HEK293 (cell line): ENCODE measurements around the gene CASP6.
A peak's percentile ranks its signal among the peaks of the same experiment; 100 is the strongest.

Experiments used
- CTCF ChIA-PET: fragments of 350-600 bp; formaldehyde crosslinking; extraction: SDS; loops from one replicate; lab custom pipeline; 2021; ENCODE audit warnings: antibody characterized with exemption; lab: Yijun Ruan, JAX
- POLR2A ChIA-PET: fragments of 300-600 bp; formaldehyde crosslinking; extraction: SDS; loops from one replicate; lab custom pipeline; 2020; ENCODE audit warnings: antibody characterized with exemption, inconsistent platforms; lab: Yijun Ruan, JAX
- H3K27ac ChIP-seq: fragments of 200-500 bp; sonication (Bioruptor generic); 2 replicates; pipeline ENCODE4 v1.5.1; 2014; ENCODE audit warnings: low read depth, low read length, control low read depth, inconsistent platforms; ENCODE audit errors: extremely low read depth
- H3K36me3 ChIP-seq, 2 experiments: fragments of 200-500 bp in 1 of 2; sonication (Bioruptor generic) in 1 of 2; 1 replicate in 1 of 2; 2 replicates in 1 of 2; pipeline ENCODE4 v1.5.1; 2014 to 2017; ENCODE audit warnings: inconsistent platforms in 2 of 2, low read length in 2 of 2; ENCODE audit not compliant: control insufficient read depth in 2 of 2, insufficient read depth in 1 of 2
- H3K4me1 ChIP-seq: fragments of 200-500 bp; sonication (Bioruptor generic); 2 replicates; pipeline ENCODE4 v1.5.1; 2014; ENCODE audit warnings: mild to moderate bottlenecking, low read length, inconsistent platforms; ENCODE audit not compliant: control insufficient read depth, insufficient read depth
- H3K4me3 ChIP-seq: 2 replicates; pipeline ENCODE4 v1.5.1; 2011; ENCODE audit warnings: low read depth, mild to moderate bottlenecking, control low read depth, low read length, moderate library complexity
- H3K9me3 ChIP-seq: fragments of 200-500 bp; sonication (Bioruptor generic); 2 replicates; pipeline ENCODE4 v1.5.1; 2014; ENCODE audit warnings: low read depth, low read length, inconsistent platforms; ENCODE audit not compliant: control insufficient read depth, insufficient read depth
- HOXA7 ChIP-seq: sonication (generic); formaldehyde crosslinking; IDR thresholded peaks from 2 replicates; pipeline ENCODE4 v1.8.1; 2022; ENCODE audit warnings: missing genetic modification reagents, borderline replicate concordance
- PRDM10 ChIP-seq: fragments of 450-650 bp; formaldehyde crosslinking; IDR thresholded peaks from 2 replicates; pipeline ENCODE4 v1.5.1; 2016; ENCODE audit warnings: missing biosample characterization, missing genetic modification characterization
- PRDM6 ChIP-seq: fragments of 450-650 bp; formaldehyde crosslinking; IDR thresholded peaks from 2 replicates; pipeline ENCODE4 v1.5.1; 2017; ENCODE audit warnings: missing biosample characterization, missing genetic modification characterization
- REST ChIP-seq: fragments of 450-650 bp; formaldehyde crosslinking; IDR thresholded peaks from 2 replicates; pipeline ENCODE4 v1.5.1; 2016; ENCODE audit warnings: missing biosample characterization, missing genetic modification characterization
- SCRT2 ChIP-seq: fragments of 450-650 bp; formaldehyde crosslinking; IDR thresholded peaks from 2 replicates; pipeline ENCODE4 v1.5.1; 2016; ENCODE audit warnings: missing biosample characterization, missing genetic modification characterization
- ZBTB1 ChIP-seq: fragments of 450-650 bp; formaldehyde crosslinking; IDR thresholded peaks from 2 replicates; pipeline ENCODE4 v1.5.1; 2016; ENCODE audit warnings: missing biosample characterization, missing genetic modification characterization
- ZNF133 ChIP-seq: fragments of 450-650 bp; formaldehyde crosslinking; IDR thresholded peaks from 2 replicates; pipeline ENCODE4 v1.5.1; 2016; ENCODE audit warnings: missing biosample characterization, missing genetic modification characterization
- ZNF175 ChIP-seq: fragments of 450-650 bp; formaldehyde crosslinking; IDR thresholded peaks from 2 replicates; pipeline ENCODE4 v1.5.1; 2016; ENCODE audit warnings: missing biosample characterization, missing genetic modification characterization
- ZNF184 ChIP-seq: fragments of 450-650 bp; IDR thresholded peaks from 2 replicates; pipeline ENCODE4 v1.5.1; 2018; ENCODE audit warnings: missing biosample characterization, mild to moderate bottlenecking, missing genetic modification characterization
- ZNF19 ChIP-seq: fragments of 450-650 bp; formaldehyde crosslinking; IDR thresholded peaks from 2 replicates; pipeline ENCODE4; 2016; ENCODE audit warnings: missing biosample characterization, missing genetic modification characterization, low read depth
- ZNF214 ChIP-seq: fragments of 450-650 bp; formaldehyde crosslinking; IDR thresholded peaks from 2 replicates; pipeline ENCODE4 v1.5.1; 2017; ENCODE audit warnings: missing biosample characterization, mild to moderate bottlenecking, missing genetic modification characterization, borderline replicate concordance
- ZNF341 ChIP-seq: fragments of 450-650 bp; formaldehyde crosslinking; IDR thresholded peaks from 2 replicates; pipeline ENCODE4; 2016; ENCODE audit warnings: low read depth, missing biosample characterization, missing genetic modification characterization
- ZNF510 ChIP-seq: fragments of 450-650 bp; formaldehyde crosslinking; IDR thresholded peaks from 2 replicates; pipeline ENCODE4 v1.5.1; 2018; ENCODE audit warnings: mild to moderate bottlenecking, missing genetic modification characterization, missing biosample characterization; ENCODE audit not compliant: insufficient replicate concordance
- ZNF518A ChIP-seq: fragments of 450-650 bp; formaldehyde crosslinking; conservative IDR thresholded peaks from 2 replicates; pipeline ENCODE4 v1.5.1; 2016; ENCODE audit warnings: low read depth, missing biosample characterization, missing genetic modification characterization
- ZNF596 ChIP-seq: fragments of 450-650 bp; IDR thresholded peaks from 2 replicates; pipeline ENCODE4 v1.5.0; 2018; ENCODE audit warnings: missing biosample characterization, mild to moderate bottlenecking, missing genetic modification characterization, moderate library complexity
- ZNF777 ChIP-seq: fragments of 450-650 bp; formaldehyde crosslinking; IDR thresholded peaks from 2 replicates; pipeline ENCODE4 v1.5.1; 2017; ENCODE audit warnings: missing biosample characterization, missing genetic modification characterization, borderline replicate concordance
- ZNF792 ChIP-seq: fragments of 450-650 bp; formaldehyde crosslinking; IDR thresholded peaks from 2 replicates; pipeline ENCODE4 v1.5.1; 2016; ENCODE audit warnings: missing biosample characterization, missing genetic modification characterization

The CASP6 gene

GRCh38 chr4:109728385-109728784, 25.1 kb upstream of the CASP6 start:
- peak overlapping the region; percentile 88 for H3K4me3 ChIP-seq

GRCh38 chr4:109723110-109723509, 19.9 kb upstream of the CASP6 start:
- no peak overlapping the region for H3K4me3 ChIP-seq
- no peaks in the 10 kb centered on the region for H3K9me3 ChIP-seq
- TF ChIP-seq ZNF175 (tag by site-specific recombination) (no peak), ZNF510 (tag by site-specific recombination) (no peak), ZNF777 (tag by site-specific recombination) (no peak), ZBTB1 (tag by site-specific recombination) (no peak)
- no peaks in the 10 kb centered on the region for H3K4me1 ChIP-seq
- no peak overlapping the region for H3K27ac ChIP-seq
- peaks cover 0 to 19% of the 10 kb centered on the region in 2 experiments; a peak in 1 of 3 replicates for H3K36me3 ChIP-seq
- CTCF ChIA-PET = no interaction called here
- POLR2A ChIA-PET = no interaction called here

More at GRCh38 chr4:109728385-109728784, 25.1 kb upstream of the CASP6 start:
- Histone ChIP-seq H3K9me3 (no peaks in the 10 kb centered on the region), H3K27ac (no peak overlapping the region), H3K4me1 (no peaks in the 10 kb centered on the region), H3K36me3 (peaks cover 0 to 13% of the 10 kb centered on the region in 2 experiments; a peak in 1 of 3 replicates)
- CTCF ChIA-PET = no interaction called here
- TF ChIP-seq ZNF518A (tag by site-specific recombination) = no peak
- TF ChIP-seq SCRT2 (tag by site-specific recombination) = peak; percentile 56
- POLR2A ChIA-PET = no interaction called here

- Histone ChIP-seq H3K36me3 (peaks cover 0 to 24% of the 10 kb centered on the region in 2 experiments; a peak in 1 of 3 replicates), H3K4me1 (no peaks in the 10 kb centered on the region), H3K9me3 (no peaks in the 10 kb centered on the region), H3K4me3 (no peak overlapping the region), H3K27ac (no peak overlapping the region)
- ChIA-PET CTCF (no interaction called here), POLR2A (no interaction called here)
- TF ChIP-seq PRDM10 (tag by site-specific recombination) (no peak), ZNF19 (tag by site-specific recombination) (no peak), ZNF596 (tag by site-specific recombination) (no peak), HOXA7 (CRISPR knock-in tag) (no peak), ZNF214 (no peak), ZNF184 (tag by site-specific recombination) (no peak), ZNF133 (tag by site-specific recombination) (no peak), ZNF792 (tag by site-specific recombination) (no peak), REST (tag by site-specific recombination) (no peak), ZNF341 (tag by site-specific recombination) (no peak), PRDM6 (no peak)
Observed at GRCh38 chr4:109722357-109722756, 19.1 kb upstream of the CASP6 start.
